ENCODE measurements around the gene CFAP210.
"Not testable (repeated sequence)": the region's sequence is repeated elsewhere in the genome, so short reads cannot be mapped to it uniquely, and the experiment has no call there.

Gene CFAP210

GRCh38 chr2:169613876-169614275 is 80.3 kb downstream of the CFAP210 start:
- no peak for DNase-seq

- DNase-seq = no peak
These were observed 84.9 kb downstream of the CFAP210 start for GRCh38 chr2:169609264-169609663.

GRCh38 chr2:169599568-169599967 is 94.6 kb downstream of the CFAP210 start:
- no peak for DNase-seq

- DNase-seq = no peak
These were observed 95.2 kb downstream of the CFAP210 start for GRCh38 chr2:169598982-169599381.

GRCh38 chr2:169596546-169596945 is 97.7 kb downstream of the CFAP210 start:
- not testable (repeated sequence) for DNase-seq

Measured in activated CD4-positive, alpha-beta T cell treated with anti-CD3 and anti-CD28 coated beads, Interleukin-2, Interleukin-6, amounts not matched to agents 100 ng/mL and 50 ng/mL, durations not matched to agents 16 hours and 8 hours (primary cell).